Bone marrow (tissue), 2 donors: Measurements from ENCODE around the gene DYSF.

Experiments used
- DNase-seq, 2 donors: peaks; one replicate each; lab custom pipeline; 2025; lab: John Stamatoyannopoulos, UW

Gene DYSF

DNA sequence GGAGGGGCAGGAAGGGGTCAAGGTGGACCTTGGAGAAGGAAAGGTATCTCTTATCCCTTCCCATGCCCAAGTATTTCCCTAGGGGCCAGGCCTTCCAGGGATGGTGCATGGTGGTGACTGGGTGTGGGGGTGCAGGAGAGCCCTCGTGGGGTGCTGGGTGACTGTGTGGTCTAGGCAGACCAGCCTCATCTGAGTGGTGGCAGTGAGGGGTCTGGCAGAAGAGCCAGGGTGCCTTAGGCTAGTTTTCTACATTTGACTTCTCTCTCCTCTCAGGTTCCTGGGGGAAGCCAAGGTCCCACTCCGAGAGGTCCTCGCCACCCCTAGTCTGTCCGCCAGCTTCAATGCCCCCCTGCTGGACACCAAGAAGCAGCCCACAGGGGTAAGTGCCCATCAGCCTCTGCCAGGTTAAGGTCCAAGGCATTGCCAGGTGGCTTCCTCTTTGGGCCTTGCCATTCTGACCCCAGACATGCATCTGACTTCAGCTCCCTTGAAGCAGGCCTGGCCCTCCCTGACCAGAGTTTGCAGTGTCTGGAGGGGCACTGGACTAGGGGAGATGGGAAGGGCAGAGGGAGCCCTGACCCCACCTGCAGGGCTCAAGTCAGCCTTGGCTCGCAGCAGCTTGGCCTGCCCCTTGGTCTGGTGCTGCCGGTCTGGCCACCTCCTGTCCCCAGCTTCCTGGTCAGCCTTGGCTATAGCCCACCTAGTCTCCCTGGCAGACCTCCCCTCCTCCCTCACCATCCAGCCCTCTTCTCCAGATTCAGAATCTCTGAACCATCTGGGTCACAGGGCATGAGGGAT is 49.8 kb downstream of the DYSF start:
- no peak for DNase-seq

DNA sequence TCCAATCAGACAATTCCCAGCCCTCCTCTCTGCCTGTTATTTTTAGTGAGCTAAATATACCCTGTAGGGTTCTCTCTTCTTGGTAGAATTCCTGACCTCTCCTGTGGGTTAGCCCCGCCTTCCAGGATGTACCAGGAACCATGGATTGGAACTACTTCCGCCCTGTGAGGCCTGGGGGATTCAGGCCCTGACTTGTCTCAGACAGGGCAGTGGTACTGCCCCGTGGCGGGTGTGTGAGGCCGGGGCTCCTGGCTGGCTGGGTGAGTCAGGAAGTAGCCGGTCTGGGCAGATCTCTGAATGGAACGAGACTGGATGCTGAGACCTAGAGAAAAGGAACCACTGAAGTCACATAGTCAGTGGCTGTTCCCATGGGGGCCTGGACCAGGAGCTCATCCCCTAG is 50.5 kb downstream of the DYSF start:
- no peak for DNase-seq

DNA sequence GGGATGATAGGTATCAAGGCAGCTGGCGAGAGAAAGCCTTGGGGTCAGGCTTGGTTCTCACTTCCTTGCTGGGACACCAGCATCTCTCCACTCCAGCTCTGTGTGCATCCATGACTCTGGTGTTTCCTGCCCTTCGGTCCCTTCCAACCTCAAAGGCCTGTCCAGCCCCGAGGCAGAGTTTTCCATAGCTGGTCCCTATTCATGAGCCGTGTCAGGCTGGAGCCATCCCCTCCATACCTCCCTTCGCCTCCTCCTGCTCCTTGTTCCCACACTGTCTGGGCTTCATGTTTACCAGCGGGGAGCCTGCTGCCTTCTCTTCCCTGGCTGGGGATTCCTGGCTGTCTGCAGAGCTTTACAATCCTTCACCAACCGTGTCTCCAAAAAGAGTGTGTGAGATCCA is 51.2 kb downstream of the DYSF start:
- no peak for DNase-seq

DNA sequence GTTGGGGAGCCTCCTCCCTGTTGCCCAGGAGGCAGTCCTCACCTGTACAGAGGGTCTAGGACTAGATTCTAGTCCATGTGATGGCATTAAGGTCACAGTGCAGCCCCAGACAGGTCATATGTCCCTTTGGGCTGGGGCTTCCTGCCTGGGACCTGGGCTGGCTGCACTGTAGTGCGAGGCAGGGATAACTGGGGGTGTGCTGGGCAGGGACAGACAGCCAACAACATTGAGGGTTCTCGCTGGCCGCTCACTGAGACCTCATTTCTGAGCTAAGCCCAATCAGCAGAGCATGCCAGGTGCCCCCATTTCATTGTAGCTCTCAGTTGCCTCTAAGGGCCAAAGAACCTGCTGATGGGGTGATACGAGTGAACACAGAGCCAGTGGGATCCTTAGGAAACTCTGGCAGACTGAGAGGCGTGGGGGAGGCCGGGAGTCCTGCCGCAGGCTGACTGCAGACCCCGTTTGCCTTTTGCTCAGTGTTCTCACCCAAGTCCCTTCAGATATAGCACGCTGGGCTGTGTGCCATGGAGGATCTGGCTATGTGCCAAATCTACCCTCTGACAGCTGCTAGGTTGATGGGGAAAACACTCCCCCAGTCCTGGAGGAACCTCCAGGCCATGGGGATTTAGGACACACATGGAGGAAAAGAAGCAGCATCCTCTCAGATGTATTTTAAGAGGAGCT is 51.9 kb downstream of the DYSF start:
- DNase-seq: no peak

DNA sequence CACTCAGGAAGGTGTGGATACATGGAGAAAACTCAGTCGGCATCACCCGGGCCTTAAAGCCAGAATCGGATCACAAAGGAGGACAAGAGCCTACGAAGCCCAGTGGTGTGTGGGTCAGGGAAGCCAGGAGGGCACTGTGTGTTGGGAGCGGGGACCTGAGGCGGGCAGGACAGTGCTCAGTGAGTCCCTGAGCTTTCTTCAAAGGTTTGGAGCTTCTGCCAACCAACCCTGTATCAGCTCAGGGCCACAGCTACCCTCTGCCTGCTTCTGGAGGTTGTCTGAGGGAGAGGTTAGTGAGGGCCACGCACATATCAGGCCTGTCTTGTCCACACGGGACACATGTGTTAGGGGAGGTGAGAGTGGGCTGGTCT is 52.4 kb downstream of the DYSF start:
- DNase-seq: no peak

DNA sequence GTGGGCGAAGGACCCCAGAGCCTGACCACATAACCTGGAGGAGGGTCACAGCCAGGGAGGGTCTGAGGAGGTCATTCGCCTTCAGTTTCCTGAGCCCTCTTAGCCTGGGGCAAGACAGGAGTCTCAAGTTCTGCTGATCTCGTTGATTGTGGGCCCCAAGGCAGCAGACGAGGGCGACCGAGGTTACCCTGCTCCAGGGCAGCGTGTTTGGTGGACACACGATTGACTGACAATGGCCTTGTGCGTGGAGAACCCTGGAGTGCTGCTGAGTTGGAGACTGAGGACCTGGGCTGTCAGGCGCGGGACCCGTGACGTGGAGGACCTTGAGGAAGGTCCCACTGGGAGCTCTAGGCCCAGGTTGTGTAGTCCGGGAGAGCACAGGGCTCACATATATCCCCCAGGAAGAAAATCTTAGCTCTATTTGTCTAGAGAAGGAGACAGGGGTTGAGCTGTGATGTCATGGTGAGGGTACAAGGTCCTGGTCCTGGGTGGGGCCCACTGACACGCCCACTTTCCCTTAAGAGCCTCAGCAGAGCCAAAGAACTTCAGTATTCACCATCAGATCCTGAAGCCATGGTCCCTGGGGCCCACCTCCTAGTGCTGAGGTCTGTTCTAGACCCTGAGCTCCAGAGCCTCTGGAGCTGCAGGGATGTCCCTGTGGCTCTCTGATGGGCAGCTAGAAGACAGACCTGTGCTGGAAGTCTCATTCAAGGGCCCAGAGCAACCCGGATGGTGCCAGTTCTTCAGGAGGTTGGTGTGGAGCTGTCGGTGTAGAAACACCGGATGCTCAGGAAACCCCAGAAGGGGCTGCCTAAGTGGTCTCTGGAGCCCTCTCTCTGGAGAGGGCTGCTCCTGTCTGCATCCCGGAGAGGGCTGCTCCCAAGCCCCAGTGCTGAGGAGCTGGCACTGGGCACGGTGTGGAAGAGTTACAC is 53.1 kb downstream of the DYSF start:
- DNase-seq: no peak

DNA sequence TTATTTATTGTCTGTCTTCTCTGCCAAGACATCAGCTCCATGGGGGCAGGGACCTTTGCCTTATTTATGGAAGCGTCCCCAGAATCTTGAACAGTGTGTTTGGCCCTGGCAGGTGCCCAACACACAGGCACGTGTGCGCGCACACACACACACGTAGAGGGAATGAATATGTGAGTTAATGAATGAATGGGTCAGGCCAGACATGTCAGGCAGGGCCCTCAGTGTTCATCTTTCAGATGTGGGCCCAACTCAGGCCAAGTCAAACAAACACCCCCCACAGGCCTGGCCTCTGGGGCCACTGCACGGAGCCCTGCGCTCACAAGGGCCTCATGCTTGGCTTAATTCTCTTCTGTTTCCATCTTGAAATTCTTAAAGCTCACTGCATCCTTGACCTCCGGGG is 54.1 kb downstream of the DYSF start:
- DNase-seq: no peak

DNA sequence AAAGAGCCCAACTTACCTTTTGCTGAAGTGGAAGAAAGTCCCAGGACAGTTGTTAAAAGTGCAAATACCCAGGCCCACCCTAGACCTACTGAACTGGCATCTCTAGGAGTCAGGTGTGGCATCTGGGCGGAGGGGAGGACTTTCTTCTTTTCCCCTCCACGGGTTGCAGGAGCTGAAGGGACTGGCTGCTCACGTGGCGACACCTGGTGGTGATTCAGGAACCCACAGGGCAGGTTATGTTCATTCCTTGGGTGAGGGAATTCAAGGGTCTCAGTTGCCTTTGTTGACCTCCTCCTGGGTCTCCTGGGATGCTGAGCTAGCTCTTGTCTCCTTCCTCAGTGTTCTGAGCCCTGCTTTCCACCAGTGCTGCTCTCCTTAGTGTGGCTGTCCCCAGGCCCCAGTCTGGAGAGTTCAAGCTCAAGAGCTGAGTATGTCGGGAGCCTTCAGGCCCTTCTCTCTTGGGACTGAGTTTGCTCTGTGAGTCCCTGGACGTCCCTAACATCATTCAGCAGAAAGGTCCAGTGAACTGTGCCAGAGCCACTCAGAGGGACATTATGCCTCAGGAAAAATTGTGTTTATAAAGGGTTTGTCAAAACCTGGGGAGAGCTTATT is 56.9 kb downstream of the DYSF start:
- DNase-seq: peak; percentile 11 to 33

DNA sequence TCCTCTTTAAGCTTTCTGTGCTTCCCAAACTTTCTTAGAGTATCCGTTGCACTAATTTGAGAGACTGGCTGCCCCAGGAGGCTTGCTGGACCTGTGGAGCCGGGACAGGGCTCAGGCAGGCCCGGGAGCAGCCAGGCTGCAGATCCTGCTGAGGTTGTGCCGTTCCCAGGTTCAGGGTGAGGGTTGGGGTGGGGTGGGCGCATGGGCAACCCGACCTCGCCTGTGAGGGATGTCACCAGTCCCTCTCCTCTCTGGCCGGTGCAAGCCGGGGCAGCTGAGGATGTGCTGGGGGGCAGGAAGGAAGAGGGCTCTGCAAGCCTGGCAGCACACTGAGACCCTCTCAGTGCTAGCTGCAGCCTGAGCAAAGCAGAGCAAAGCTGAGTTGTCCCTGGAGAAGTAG is 57.6 kb downstream of the DYSF start:
- DNase-seq: no peak

DNA sequence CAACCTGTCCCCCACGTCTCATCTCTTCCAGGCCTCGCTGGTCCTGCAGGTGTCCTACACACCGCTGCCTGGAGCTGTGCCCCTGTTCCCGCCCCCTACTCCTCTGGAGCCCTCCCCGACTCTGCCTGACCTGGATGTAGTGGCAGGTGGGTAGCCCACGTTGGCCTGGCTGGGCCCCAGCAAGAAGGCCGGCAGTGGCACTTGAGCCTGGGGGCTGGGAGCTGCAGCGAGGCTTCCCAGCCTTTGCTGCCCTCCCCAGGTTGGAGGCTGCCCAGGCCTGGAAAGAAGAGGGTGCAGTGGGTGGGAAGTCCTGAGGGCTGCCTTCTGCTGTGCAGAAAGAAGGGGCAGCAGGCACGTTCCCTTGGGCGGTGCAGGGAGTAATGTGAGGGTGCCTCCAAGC is 58.4 kb downstream of the DYSF start:
- DNase-seq: no peak

DNA sequence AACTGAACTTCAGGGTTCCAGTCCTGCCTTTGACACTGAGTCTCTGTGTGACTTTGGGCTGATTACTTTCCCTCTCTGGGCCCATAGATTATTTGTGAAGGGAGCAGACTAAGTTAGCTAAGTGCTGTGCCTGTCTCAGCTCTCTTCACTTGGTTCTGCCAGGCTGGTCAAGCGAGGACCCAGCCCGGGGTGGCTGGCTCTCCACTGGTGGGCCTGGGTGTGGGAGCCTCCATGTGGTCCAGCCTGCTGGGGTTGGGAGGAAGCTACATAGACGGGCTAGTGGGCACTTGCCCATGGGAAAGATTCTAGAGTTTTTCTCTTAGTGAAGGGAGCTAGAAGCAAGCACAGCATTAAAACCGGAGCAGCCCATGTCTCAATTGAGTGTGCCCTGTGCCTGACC is 59.0 kb downstream of the DYSF start:
- no peak for DNase-seq

DNA sequence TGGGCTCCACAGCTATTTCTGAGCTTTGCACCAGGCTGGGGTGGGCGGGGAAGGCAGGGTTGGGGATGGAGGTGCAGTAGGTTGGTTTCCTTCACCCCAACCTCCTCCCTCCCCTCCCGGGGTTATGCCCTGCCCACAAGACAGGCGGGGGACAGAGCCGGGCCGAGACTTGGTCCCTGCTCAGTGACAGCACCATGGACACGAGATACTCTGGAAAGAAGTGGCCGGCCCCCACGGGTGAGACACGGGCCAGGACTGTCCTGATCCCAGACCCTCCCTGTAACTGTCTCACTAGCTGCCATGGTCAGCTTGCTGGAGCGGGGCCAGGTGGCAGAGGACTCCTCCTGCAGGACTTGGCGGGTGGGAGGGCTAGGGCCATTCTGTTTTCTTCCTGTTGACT is 59.7 kb downstream of the DYSF start:
- DNase-seq: no peak

DNA sequence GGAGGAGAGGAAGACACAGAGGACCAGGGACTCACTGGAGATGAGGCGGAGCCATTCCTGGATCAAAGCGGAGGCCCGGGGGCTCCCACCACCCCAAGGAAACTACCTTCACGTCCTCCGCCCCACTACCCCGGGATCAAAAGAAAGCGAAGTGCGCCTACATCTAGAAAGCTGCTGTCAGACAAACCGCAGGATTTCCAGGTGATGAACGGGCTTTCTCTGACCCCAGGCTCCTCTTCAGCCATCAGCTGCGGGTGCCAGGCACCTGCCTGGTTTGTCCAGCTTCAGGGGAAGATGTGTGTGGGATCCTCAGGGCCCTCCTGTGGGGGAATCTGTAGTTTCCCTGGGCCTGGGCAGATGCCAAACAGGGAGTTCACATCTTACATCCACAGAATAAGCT is 60.4 kb downstream of the DYSF start:
- DNase-seq: no peak

DNA sequence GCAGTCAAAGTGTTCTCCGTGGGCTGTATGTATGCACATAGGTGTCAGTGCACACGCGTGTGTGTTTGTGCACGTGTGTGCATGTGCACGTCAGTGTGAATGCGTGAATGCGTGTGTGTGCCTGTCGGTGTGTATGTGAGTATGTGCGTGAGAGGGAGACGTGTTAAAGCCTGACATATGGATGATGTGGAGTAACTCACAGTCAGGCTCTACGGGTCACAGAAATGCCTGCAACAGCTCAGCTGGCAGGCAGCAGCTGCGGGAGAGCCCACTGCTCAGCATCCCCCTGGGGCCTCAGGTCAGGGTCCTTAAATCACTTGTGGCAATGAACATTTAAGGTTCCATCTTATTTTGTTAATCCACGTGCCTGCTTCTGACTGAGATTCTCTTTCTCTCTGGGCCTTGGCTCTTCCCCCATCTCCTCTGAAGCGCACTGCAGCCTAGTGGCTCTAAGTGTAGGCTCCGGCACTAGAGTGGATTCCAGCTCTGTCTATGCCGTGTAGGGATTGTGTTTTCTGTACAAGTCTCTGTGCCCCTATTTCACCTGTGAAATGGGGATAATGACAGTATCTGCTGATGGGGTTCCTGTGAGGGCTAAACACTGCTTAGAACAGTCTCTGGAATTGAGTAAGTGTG is 63.0 kb downstream of the DYSF start:
- no peak for DNase-seq

DNA sequence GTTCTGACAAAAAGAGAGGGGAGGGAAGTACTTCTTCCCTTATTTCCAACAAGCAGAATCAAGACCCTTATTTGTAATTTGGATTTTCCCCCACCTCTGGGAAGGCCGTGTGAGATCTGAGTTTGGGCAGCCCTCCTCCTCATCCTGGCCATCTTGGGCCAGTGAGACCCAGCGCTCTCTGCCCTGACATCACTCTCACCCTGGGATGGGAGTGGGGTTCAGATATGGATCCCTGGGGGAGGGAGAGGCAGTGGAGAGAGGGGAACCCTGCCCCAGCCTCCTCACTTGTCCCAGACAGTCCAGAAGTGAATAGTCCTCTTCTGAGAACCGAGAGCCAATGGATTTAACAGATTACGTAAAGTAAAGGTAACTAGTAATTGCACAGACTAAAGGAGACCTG is 64.5 kb downstream of the DYSF start:
- no peak for DNase-seq

DNA sequence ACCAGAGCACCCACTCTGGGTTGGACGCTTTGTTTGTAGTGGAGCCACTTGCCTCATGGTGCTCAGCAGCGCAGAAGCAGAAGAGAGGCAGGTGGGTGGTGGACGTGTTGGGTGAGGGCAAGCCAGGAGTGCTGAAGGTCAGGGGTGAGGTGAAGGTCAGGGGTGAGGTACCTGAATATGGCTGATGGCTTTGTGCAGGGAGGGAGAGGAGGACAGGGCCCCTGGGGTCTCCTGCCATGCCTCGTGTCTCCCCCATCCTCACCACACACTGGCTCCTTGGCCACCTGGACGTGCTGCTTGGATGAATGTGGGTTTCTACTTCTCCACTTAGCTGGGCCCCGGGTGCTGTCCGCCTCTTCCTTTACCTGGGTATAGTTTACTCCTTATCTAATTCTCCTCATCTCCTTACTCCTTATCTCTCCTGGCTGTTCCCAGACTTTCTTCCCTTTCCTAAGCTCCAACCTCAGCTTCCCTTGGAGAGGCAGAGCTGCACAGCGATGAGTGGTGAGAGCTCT is 68.1 kb downstream of the DYSF start:
- DNase-seq: no peak

DNA sequence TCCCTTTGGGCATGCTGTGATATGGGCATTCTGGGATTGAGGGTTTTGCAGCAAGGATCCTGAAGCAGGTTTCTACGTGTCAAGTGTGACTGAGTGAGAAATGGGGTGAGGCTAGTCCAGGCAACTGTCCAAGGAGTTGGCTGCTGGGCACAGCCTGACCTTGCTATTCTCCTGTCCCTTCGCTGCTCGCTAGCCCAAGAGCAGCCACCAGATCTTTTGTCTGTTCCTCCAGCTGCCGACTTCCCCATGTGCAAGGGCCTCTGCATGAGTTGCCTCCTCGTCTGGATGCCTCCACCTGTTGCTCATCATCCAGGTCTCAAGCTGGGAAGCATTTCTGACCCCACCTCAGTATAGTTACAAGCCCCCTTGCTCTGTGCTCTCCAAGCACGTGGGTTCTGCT is 71.1 kb downstream of the DYSF start:
- DNase-seq: no peak

DNA sequence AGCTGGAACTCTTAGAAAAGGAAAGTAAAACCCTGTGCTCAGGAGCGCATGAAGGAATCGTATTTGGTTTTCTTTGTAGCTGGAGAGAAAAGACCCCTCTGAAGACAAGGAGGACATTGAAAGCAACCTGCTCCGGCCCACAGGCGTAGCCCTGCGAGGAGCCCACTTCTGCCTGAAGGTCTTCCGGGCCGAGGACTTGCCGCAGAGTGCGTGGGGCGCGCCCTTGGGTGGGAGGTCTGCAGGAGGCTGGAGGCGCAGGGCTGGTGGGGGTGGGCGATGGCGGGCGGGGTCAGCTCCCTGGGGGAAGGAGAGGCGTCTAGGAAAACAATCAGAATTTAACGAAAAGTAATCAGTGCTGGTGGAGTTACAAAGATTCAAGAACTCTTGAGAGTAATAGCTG is 72.8 kb downstream of the DYSF start:
- no peak for DNase-seq

DNA sequence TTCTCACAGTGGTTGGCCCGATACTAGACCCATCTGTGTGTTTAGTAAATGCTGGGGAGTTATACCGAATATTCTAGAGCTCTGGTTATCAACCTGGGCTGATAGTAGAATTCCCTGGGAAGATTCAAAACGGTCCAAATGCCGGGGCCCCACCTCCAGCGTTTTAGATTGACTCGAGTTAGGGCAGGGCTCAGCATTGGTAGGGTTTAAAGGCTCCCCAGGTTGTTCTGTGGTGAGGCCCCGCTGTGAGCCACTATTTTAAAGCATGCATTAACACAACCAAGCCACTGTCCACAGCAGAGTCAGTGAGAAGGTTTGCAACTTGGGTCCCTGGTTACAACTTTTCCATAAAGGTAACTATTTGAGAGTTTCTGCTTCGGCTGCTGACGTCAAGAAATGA is 73.6 kb downstream of the DYSF start:
- DNase-seq: no peak

DNA sequence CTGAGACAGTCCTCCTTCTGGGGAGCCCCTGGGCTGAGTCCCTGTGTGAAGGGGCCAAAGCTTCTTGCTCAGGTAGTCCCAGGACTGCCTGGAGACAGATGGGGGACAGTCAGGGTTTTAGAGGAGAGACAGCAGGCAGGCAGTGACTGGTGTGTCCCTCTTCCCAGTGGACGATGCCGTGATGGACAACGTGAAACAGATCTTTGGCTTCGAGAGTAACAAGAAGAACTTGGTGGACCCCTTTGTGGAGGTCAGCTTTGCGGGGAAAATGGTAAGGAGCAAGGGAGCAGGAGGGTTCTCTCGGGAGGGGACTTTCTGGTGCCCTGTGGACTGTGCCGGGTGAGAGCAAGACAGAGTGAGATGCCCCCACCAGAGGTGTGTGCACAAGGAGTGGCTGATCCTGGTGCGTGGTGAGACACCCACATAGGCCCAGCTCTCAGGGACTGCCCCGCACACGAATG is 74.8 kb downstream of the DYSF start:
- no peak for DNase-seq

DNA sequence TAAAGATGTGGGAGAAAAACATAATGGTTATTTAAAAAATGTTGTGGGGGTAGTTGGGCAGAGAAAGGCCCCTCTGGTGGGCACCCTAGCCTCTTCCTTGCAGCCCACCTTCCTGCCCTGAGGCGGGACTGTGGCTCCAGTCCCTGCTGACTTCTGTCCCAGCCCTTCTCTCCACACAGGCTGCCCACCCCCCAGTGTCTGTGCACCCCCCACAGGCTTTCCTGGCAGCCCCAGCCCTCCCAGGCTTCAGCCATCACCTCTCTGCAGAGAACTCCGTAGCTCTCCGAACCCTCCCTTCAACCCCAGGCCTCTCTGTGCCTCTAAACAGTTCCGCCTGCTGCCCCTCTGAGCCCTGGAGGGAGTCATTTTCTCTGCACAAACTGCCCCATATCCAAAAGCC is 75.4 kb downstream of the DYSF start:
- DNase-seq: no peak

DNA sequence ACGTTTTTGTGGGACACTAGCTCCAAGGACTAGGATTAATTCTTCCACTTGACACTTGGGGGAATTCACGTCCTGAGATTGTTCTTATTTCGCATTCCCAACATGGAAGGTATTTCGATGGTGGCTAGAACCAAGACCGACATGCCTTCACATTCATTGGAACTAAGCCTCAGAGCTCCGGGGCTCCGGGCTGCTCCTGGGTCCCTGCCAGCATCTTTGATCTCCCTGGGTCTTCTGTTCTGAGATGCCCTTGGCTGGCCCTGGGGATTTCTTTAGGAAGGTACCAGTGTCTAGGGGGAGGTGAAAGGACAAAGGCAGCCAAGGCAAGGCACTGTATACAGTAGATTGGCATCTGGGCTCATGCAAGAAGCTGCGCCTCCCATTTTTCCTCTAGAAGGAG is 76.8 kb downstream of the DYSF start:
- no peak for DNase-seq
